Stimulated activated CD4-positive, alpha-beta T cell treated with anti-CD3 and anti-CD28 coated beads, Interleukin-15, amount 100 ng/mL, for 1 hour (primary cell): Measurements from ENCODE around the gene LRRN1.
A peak's percentile ranks its signal among the peaks of the same experiment; 100 is the strongest.

Source experiments
- DNase-seq, 2 donors: peaks; one replicate each; pipeline ENCODE4 v3.0.0-alpha.2; 2020; ENCODE audit warnings: low read depth in 1 of 2, low spot score in 1 of 2

The LRRN1 gene

DNA sequence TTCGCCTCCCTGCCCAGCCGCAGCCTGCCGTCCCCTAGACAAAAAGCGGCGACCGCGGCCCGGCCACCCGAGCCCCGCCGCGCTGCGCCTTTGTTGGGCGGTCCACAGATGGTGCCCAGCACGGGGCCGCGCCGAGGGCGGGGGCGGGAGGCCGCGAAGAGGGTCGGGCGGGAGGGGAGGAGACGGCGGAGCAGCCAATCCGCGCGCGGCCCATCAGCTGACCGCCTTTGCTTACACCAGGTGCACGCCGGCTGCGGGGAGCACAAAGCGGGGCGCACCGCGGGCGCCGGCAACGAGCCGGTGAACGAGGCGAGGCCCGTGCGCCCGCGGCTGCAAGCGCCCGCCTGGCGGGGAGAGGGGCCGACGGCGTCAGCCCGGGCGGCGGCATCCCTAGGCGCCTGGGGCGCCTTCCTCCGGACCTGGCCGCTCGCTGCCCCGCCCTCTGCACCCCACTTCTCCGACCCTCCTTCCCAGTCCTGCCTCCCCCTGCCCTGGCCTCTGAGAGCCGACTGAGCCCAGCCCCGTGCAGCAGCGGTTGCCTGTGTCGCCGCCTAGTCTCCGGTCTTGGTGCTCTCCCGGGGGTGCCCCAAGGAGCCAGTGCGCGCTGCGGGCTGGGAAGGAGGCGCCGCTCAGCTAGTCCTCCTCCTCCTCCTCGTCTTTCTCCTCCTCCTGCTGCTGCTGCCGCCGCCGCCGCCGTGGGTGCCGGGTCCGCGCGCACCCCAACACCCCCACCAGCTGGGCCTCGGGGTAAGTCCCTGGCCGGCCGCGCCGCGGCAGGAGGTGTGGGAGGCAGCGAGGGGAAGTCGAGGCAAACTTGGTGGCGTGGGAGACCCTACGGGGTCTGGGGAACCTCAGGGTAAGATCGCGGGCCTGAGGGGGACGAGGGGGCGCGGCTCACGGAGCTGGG lies at the start of gene LRRN1:
TSS of gene LRRN1 (plus strand) at position 259 of the 907 bp plus-strand sequence. CDS start 45,211 bp downstream, outside the sequence.
- DNase-seq, result peak in 1 of 2 donors; percentile 20

DNA sequence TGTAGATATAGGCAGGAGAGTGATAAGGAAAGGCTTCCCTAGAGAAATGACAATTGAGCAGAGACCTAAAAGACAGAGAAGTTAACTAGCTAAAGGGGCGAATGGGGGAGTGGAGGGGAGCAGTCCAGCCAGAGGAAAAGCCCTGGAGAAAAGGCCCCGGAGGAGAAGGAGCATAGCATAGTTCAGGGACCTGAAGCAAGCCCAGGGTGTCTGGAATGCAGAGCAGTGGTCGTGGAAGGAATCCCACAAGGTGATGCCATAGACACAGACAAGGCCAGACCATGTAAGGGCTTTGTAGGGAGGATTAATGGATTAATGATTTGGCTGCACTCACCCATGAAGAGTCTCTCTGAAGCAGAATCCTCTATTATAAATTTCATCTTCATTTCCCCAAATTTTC lies 45.8 kb upstream of the LRRN1 start:
- no peak for DNase-seq

DNA sequence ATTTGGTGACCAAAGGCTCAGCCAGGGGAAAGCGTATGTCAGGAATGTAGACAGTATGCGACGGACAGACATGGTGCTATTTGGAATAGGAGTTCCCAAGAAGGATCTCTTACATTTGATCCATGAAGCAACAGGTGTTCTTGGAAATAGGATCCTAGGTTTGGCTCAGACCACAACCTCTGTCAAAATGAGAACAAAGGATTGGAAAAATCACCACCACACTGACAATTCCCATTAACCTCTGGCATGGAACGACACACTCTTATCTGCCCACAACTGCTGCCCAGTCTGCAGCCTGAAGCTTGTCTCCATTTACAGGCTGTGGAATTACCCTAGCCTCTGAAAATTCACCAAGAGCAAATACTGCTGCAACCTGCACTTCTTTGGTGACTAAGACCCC lies 33.6 kb upstream of the LRRN1 start:
- no peak for DNase-seq

DNA sequence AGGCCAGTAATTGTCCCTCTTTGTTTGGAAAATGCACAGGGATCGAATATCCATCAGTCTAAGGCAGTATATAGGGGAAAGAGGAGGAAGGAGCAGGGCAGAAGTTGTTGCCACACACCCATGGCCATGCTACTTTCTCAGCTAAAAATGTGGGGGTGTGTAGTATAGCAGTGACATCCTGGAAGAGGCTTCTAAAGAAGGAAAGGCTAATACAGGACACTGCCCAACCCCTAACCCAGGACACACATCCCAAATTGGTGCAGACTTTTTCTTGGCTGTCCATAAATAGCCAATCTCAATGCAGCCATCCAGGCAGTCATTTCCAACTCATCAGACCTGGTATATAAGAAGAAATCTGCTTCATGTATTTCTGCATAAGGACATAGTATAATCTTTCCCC lies 33.1 kb upstream of the LRRN1 start:
- DNase-seq, result no peak

DNA sequence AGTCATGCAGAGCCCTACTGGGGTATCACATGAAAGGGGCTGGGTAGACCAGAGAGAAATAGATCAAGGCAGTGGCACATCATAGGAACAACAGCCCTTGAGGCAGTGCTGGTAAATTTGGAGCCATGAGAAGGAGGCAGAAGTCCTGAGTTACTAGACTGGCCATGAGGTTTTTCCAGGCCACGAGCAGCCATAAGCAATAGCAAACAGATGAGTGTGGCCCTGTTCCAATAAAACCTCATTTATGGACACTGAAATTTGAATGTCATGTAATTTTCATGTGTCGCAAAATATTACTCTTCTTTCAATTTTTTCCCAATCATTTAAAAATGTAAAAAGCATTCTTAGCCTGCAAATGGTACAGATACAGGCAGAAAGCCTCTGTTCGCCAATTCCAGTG lies 28.1 kb upstream of the LRRN1 start:
- no peak for DNase-seq

DNA sequence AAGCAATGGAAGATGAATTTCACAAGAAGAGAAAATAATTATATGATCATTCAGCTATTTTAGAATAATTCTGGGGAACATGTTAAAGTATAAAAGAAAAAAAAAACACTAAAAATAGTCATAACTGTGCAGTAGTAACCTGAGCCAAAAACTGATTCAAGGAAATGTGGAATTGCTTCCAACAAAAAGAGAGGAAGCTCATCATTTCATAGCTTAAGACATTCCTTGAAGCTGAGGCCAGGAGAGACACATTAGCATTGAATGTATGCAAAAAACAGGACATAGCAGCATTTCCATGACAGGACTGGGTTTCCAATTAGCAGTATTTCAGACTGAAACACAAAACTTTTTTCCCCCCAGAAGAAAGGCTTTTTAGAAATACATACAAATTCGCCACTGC lies 27.7 kb upstream of the LRRN1 start:
- no peak for DNase-seq

DNA sequence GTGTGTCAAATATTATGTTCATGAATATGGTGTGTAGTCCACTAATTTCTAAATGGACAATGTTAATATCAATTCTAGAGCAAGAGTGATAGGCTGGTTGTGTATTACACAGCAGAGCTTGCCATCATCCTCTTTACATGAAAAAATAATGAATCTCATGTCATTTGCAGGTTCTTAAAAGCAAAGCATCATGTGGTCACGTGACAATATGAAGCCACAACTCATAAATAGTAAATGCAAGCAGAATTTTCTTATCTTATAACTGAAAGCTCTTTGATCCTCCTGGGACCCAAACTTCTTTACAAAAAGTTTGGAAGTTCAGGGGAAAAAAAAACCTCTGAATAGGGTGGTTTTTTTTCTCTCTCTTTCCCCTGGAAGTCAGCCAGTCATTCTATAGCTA lies 26.9 kb upstream of the LRRN1 start:
- no peak for DNase-seq

DNA sequence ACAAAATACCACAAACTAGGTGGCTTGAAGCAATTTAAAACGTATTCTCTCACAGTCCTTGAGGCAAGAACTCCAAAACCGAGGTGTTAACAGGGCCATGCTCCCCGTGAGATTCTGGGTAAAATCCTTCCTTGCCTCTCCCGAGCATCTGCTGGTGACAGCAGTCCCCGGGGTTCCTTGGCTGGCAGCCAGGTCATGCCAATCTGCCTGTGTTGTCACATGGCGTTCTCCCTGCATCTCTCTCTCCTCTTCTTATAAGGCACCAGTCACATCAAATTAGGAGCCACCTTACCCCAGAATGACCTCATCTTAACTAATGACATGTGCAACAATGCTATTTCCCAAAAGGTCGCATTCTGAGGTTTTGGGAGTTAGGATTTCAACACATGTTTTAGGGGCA lies 26.3 kb upstream of the LRRN1 start:
- DNase-seq, result no peak

DNA sequence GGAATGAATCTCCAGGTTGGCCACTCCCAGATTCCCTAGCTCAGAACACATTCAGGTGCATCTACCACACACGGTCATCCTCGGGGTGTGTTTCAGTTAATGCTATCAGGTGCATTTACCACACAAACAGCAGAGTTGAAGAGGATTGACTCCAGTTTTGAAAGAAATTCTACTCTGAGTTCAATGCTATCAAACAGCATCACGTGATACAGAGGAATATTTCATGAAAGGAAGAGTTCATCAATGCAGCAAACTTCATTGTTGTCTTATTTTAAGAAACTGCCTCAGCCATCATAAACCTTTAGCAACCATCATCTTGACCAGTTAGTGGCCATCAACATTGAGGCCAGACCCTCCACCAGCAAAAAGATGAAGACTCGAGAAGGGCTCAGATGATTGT lies 22.6 kb upstream of the LRRN1 start:
- no peak for DNase-seq

DNA sequence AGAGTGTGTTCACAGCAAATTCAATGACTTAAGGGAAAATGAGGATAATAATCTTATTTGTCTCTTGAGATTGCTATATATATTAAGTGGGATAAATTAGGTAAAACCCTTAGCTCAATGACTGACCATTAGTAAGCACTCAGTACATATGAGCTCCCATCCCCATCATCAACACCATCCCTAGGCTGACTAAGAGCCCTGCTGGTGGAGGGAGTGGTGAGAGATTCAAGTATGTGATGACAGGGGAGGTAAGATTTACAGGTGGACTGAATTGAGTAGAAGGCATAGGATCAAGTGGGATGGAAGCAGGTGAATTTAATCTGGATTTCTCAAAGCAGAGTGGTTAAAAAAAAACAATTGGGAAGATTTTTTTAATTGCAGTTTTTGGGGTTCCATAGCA lies 21.0 kb upstream of the LRRN1 start:
- no peak for DNase-seq

DNA sequence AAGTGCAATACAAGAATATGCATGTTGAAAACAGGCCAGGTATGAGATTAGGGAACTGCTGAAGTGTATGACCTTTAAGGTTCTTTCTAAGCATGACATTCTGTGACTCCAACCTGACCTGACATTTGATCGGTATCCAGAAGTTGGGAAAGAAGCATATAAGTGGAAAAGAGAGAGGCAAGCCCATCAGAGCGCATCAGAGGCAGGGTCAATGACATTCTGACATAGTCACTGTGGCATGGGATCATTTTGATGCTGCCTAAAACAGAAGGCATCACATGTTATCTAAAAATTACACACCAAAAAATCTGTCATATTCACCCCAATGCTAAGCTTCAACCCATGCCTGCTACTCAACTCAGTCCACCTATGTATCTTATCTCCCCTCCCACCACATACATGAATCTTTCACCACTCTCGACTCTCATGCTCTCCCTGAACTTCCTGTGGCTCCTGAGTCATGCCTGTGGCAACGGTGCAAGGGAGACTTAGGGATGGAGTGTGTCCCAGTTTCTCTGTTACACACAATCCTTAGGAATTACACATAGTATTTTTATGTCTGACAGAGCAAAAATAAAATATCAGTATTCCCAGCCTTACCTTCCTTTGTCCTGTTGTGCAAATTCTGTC lies 20.5 kb upstream of the LRRN1 start:
- no peak for DNase-seq

DNA sequence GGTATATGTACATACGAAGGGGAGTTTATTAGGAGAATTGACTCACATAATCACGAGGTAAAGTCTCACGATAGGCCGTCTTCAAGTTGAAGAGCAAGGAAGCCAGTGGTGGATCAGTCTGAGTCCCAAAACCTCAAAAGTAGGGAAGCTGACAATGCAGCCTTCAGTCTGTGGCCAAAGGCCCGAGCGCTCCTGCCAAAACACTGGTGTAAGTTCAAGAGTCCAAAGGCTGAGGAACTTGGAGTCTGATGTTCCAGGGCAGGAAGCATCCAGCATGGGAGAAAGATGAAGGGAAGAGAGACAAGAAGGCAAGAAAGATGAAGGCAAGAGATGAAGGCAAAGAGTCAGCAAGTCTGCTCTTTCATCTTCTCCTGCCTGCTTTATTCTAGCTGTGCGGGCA lies 16.8 kb upstream of the LRRN1 start:
- DNase-seq, result no peak

DNA sequence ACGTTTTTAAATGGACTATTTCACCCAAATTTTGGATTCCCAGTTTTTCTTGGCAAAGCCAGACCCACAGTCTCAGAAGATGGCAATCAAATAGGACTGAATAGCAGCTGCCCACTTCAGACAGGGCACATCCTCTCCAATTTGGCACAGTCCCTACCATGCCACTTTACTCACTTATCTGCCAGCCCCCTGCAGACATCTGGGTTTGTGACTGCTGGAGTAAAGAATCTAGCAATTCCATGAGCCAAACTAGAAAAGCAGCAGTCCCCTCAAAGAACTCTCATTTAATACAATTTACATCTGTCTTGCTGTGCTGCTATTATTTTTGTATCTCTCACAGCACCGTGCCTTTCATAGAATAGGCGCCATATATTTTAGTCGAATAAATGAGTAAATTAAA lies 16.0 kb upstream of the LRRN1 start:
- DNase-seq, result no peak

DNA sequence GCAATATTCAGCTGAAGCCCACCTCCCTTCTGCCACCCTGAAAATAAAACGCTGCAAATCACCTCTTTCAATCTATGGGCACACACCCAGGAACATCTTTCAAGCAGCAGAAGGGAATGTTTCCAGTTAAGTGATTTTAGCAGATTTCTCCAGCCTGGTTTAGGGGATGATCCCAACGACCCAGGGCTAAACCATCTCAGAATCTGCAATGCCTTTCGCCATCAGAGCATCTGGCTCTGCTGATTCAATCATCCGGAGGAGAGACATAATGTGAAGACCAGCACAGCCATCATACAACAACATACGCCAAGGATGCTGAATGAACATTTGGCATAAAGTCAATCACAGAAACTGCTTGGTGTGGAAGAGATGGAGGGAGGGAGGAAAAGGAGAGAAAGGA lies 15.5 kb upstream of the LRRN1 start:
- no peak for DNase-seq

DNA sequence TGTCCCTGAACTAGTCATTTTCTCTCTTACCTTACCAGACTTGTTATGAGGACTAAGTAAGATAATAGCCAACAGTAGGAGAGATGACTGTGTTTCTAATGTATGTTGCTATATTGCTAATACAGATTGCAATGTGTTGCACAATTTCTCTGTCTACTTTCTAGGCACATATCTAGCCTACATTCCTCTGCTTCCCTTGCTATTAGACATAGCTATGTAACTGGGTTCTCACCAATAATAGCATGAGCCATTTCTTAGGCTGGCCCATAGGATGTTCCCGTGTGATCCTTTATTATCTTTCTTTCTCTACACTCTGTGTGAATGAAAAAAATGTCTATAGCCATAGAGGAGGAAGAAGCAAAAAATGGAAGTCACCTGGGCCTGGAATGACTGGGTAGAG lies 6.8 kb upstream of the LRRN1 start:
- DNase-seq, result no peak

DNA sequence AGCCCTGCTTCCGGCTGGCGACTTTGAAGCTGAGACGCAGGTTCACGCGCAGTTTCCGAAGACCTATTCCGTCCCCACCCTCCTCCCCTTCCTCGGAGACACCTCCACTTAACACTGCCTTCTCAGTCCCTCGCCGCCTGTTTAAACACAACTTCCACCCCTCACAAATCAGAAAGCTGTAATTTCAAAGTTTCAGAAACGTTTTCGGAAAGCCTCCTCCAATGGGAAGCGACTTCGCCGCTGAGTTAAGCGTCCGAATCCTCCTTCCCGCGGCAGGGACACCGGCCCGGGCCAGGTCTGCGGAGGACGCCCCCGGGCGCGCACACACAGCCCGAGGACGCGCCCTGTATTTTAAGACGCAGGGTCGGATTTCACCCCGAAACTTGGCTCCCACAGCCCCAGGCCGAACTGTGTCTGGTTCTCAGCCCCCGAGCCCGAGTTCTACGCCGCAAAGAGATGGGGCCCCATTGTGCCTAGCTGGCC lies 559 bp upstream of the LRRN1 start:
- no peak for DNase-seq

DNA sequence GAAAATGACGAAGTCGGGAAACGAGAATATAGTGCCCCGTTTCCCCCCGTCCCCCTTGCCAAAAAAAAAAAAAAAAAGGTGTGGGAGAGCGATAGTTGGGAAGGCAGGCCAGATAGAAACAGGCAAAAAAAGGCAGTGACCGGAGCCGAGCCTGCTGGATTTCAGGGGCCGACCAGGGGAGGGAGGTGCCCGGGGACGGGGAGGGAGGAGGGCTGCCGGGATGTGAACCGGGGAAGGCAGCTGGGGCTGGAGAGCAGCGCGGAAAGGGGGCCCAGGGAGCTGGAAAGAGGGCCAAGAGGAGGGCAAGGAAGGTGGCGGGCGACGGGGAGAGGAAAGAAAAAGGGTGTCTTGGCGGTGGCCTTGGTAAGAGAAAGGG lies 837 bp downstream of the LRRN1 start:
- DNase-seq, result no peak

DNA sequence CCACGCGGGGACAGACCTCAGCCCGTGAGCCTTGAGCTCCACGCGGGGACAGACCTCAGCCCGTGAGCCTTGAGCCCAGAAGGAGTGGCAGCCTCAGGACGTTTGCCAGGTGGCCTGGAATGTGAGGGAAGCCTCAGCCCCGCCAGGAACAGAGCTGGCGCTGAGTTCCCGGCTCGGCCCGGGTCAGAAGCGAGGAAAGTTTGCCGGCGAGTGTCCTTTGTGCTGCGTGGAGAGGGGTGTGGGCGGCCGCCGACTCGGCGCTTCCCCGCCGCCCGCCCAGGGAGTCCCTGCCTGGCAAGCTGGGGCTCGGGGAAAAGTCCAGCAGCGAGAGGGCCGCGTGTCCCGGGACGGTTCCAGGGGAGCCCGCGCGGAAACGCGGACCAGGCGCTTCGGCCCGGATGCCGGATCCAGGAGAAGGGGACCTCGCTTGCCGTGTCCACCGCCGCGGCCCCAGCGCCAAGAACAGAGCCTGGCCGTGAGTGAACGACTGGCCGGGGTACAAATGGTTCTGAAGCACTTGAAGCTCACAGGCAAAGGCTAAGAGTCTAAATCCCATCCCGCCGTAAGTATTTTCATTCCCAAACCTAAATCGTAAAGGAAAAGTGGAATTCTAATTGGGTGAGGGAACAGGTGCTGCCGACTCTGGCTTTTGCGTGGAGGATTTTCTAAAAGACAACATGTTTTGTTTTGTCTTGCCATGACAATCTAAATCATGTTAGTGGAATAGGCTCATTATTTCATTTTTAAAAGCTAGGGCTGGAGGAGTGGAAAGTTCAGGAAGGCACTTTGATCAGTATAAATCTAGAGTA lies 1.7 kb downstream of the LRRN1 start:
- DNase-seq, result no peak

DNA sequence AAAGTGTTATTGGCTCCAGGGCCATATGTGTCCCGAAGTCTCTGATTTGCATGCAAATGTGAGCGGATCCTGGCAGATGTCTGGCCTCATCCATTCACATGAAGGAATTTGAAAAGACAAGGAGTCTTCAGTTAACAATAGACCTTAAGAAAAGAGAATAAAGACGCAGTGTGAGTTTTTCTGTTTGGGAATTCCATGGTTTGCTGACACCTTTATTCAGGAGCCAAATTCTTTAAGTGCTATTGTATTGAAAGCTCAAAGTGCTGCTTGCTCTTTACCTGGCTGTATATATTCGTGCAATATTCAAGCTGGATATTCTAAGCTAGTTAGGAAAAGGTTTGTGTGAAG lies 2.2 kb downstream of the LRRN1 start:
- no peak for DNase-seq

DNA sequence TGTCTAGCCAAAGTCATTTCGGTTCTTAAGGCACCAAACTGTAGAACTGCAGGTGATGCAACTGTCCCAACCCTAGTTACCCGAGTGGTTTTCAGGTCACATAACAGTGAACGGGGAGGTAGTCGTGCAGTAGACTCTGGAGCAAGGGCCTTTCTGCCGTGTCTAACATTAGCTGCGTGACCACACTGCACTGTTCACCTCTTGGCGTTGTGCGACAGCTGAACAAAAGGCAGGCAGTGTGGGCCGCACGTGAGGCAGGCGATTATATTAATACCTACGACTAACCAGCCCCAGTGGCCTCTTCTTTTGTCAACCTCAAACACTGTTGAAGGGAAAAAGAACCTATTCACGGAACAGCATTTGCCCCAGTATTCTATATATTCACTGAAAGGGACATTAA lies 2.8 kb downstream of the LRRN1 start:
- no peak for DNase-seq

DNA sequence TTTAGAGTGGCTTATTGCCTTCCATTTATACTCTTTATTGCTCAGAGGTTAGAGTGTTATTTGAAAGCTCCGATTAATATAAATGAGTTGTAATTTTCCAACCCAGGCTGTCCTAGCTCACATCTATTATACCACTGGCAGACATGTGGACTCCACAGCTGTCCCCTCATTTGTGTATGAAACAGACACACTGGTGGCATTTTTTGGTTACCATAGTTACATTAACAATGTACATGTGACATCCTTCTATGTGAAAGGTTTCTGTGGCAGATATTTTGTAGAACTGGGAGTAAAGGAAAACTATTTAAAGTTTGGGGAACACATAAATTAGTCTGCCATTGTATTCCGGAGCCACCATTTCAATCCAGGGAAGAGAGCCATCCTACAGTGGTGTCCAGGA lies 5.3 kb downstream of the LRRN1 start:
- no peak for DNase-seq

DNA sequence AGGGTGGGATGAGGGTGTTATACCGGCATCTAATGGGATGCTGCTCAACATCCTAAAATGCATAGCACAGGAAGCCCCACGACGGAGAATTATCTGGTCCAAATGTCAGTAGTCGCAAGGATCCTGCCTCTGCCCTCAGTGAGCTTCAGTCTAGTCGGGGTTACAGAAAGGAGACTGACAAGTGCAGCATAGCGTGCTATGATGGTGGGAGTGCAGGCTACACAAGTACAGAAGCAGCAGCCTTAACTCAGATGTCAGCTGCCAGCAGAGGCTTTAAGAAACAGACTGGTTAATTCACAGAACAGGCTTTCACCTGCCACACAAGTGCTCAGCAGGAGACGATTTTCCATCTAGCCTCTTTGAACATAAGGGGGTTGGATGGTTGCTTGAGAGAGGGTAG lies 6.9 kb downstream of the LRRN1 start:
- DNase-seq, result no peak
